GM19463 (cell line): Measurements from ENCODE around the gene ADGRG6.

ENCODE experiments used
- ATAC-seq: cut with Tn5 transposase; IDR thresholded peaks from one replicate; pipeline ENCODE4 v1.9.1; 2021; ENCODE audit warnings: mild to moderate bottlenecking, moderate library complexity; ENCODE audit not compliant: unreplicated experiment

Gene ADGRG6

DNA sequence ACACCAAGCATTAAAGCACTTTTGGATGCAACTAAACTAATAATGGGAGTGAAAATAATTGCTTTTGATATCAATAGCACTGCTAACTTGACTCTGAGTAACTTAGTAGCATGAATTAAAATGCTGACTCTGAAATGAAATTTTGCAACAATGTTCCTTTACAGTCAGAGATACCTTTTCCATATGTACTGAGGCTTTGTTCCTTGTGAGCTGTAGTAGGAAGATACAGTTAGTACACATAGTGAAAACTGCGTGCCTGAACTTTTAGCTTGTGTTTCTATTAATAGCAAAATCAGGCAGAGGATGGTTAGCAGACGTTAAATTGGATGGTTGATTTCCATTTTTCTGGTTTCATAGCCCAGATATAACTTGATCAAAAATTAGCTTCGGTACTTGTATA is 18.6 kb downstream of the ADGRG6 start:
- ATAC-seq = no peak

GRCh38 chr6:142321451-142321850 is 19.6 kb downstream of the ADGRG6 start:
- ATAC-seq = no peak

- no peak for ATAC-seq
These were observed 20.3 kb downstream of the ADGRG6 start for GRCh38 chr6:142322066-142322465.

- no peak for ATAC-seq
These were observed 20.8 kb downstream of the ADGRG6 start for GRCh38 chr6:142322504-142323198.

GRCh38 chr6:142323377-142323776 is 21.6 kb downstream of the ADGRG6 start:
- no peak for ATAC-seq

DNA sequence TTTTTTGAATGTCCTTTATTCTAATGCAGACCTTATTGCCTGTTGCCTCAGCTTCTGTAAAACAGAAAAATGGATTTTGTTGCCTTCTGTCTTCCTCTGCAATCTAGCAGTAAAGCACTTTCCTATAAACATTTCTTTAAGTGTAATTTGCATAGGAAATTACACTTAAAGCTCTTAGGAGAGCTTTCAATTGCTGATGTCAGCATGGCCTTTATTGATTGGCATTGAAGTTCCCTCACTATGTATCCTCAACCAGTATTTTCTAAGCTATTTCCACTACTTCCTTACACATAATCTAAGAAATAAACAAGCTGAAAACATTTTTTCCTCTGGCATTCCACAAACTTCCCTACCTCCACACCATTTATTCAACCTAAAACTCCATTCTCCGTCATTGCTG is 22.3 kb downstream of the ADGRG6 start:
- ATAC-seq = no peak

GRCh38 chr6:142325111-142325510 is 23.3 kb downstream of the ADGRG6 start:
- no peak for ATAC-seq

GRCh38 chr6:142326540-142326939 is 24.7 kb downstream of the ADGRG6 start:
- ATAC-seq = no peak

- ATAC-seq = no peak
These were observed 26.3 kb downstream of the ADGRG6 start for GRCh38 chr6:142328070-142328469.

- no peak for ATAC-seq
These were observed 27.8 kb downstream of the ADGRG6 start for GRCh38 chr6:142329486-142330113.

GRCh38 chr6:142331075-142331551 is 29.3 kb downstream of the ADGRG6 start:
- ATAC-seq = no peak

DNA sequence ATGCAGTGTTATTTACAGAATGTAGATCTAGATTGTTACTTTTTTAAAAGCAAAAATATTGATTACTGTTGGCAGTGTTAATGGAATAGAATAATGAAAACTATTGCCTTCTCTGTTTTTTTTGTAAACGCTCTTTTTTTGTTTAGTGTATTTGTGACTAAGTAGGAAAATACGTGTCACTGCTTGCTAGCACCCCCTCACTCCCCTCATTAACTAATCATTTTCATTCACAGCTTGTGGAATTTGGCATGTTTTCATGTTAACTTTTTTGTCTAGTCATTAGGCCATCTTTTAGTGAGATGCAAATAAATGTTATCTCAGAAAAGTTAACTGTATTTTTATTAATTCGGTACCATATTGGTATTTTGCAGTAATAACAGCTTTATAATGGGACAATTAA is 29.8 kb downstream of the ADGRG6 start:
- no peak for ATAC-seq

DNA sequence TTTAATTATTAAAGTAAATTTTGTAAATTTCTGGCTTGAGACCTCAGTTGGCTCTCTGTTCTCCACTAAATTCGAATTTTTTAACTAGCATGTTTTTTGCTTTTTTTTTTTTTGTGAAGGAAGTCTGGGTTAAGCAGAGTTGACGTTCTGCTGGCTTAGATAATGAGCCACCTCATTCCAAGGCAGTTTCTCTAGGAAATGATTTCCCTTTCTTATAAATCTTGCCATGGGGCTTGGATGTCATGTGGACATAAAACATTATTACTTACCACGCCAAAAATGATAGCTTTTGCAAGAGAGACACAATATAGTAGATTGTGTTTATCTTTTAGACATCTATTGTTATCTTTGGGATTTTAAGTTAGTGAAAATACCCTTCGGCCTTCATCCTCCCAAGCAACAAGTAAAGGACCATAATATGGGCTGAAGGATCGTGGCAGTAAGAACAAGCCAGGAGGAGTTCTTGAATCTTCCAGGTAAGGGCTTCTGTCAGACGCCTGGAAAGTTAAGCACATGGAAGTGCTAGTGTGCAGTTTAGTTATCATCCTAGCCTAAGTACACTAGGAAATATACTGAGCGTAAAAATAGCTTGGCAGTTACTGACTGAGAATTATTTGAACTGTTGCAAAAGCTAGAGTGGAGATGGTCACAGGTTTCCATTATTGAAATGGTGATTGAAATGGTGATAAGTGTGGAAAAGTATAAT is 30.7 kb downstream of the ADGRG6 start:
- no peak for ATAC-seq

DNA sequence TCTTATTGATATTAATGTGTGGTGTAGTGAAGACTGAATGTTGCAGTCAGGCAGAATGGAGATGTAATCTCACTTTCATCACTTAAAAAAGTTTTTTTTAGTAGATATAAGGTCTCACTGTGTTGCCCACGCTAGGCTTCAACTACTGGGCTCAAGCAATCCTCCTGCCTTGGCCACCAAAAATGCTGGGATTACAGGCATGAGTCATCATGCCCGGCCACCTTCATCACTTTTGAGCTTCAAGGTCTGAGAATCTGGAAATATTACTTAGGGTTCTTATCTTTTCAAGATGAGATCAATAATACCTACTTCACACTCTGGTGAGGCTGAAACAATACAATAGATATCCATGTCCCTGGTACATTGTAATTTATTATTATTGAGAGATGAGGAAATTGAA is 31.6 kb downstream of the ADGRG6 start:
- no peak for ATAC-seq

DNA sequence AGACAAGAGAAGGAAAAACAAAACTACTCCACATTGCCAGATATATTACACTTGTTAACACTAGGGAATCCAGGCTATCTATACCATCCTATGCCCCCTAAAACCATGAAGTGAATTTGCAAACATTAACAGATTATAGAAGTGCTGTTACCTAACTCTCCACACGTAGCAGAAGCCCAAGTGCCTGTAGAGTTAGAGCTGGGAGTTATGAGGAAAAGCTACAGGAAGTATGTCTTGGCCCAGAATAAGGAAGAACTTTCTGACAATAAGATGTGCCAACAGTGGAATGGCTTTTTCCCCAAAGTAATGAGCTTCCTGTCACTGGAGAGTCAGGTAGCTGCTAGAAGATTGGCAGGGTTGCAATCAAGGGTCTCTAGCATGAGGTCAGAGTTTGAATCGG is 32.5 kb downstream of the ADGRG6 start:
- ATAC-seq = no peak

DNA sequence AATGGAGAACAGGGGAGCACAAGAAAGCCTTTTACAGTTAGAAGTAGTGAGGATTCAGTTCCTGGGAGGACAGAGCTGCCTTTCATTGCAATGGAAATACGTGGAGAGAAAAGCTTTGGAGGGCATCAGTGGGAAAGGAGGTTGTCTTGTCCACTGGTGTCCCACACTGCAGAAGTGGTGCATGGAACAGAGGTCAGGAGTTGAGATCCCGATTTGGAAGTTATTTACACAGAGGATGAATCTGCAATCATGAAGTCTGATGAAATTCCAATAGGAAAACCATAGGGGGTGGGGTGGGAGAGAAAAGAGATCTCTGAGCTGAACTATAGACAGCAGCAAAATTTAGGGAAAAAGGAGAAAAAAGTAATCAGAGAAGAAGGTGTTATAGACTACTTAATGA is 33.6 kb downstream of the ADGRG6 start:
- no peak for ATAC-seq

GRCh38 chr6:142336183-142336582 is 34.4 kb downstream of the ADGRG6 start:
- ATAC-seq = no peak

DNA sequence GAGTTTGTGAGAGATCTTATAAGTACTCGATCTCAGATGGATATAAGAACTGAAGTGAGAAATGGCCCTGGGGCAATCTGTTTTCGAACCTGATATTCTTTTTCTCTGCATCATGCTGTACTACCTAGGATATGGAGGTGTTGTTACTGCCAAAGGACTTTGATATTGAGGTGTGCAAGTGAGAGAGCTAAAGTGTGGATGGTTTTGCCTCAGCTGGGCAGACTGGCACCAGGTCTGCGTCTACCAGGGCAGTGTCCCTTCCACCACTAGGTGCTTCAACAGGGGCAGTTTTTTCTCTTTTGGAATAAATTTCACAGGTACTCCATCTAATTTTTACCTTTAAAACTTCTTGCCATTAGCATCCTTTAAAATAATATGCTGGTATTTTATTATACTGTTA is 35.0 kb downstream of the ADGRG6 start:
- ATAC-seq = no peak

DNA sequence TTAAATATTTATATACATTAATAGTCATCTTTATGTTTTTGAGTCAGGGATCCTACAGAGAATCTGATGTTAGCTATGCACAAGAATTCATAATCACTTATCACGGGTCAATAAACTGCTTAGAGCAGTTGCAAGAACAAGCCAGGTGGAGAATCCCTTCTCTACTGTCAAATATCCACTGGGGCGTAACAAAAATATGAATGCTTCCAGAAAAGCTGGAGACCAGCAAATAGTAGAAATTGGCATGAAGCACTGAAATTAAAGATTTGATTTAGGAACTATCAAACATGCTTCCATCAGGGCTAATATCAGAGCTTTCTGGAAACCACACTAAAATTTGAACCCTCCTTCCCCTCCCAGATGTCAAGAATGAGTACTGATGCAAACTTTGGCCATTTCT is 37.3 kb downstream of the ADGRG6 start:
- no peak for ATAC-seq

DNA sequence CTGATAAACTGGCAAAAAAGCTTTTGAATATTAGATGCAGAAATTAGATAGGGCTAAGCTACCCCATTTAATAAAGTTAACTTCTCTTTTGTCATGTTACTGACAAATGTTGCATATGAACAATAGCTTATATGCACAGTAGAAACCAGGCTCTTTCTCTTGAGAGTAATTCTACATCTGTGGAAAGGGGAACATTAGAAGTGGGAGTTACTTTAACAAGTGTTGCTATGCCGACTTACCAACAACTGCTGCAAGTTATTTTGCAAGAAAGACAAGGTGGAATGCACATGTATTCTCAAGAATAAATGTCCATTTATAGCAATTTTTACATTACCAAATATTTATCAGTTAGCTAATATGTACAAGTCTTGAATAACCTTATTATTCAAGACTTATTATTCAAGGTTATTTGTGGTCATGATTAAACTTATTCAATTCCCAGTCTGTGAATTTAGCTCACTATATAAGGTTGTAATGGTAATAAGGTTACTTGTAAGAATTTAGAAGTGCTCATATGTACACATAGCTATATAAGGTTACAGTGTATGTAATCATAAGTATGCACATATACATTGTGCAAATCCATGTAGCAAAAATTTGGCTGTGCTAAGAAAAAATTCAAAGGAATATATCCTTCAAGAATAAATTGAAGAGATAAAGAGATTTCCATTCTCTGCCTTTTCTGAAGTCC is 38.3 kb downstream of the ADGRG6 start:
- ATAC-seq = no peak

DNA sequence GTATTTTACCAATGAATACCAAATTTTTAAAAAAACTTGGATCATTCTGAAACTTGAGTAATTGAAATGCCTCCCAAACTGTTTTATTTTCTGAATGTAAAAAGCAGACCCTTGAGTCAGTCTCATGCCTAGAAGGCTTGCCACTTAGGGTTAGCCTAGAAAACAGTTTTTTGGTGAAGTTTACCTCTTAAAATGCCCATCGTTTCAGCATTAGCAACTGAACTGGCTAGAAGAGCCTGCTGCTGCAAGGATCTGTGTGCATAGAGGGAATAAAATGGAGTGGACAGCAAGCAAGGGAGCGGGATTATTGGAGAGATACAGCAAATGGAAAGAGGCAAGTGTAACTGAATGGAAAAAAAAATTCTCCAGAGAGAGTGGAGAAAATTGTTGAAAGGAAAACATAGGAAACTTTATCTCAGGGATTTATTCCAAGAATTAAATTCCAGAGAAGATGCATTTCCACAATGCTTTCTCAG is 40.1 kb downstream of the ADGRG6 start:
- no peak for ATAC-seq
